Activated T-helper 2 cell treated with anti-CD3 and anti-CD28 coated beads, Interferon-gamma antibody, Interleukin-2, Interleukin-4, amounts not matched to agents 10 μg/mL and 5 μg/mL and 100 μg/mL, durations not matched to agents 14 hours and 24 hours and 36 hours (primary cell): Measurements from ENCODE around the gene ZNF385D. TPM values are rescaled to one million over a fixed set of nuclear protein-coding genes. Genes with fewer than 3 reads are reported as not detected.
"Not testable (repeated sequence)": the region's sequence is repeated elsewhere in the genome, so short reads cannot be mapped to it uniquely, and the experiment has no call there.

Experiments
- DNase-seq: peaks from one replicate; pipeline ENCODE4 v3.0.0; 2021; ENCODE audit warnings: low spot score
- H3K27ac Mint-ChIP-seq: one replicate; pipeline ENCODE4 v1.8.0; 2021; ENCODE audit warnings: mixed read lengths
- H3K27me3 Mint-ChIP-seq: one replicate; pipeline ENCODE4 v1.8.0; 2021; ENCODE audit warnings: low read depth, mixed read lengths
- H3K36me3 Mint-ChIP-seq: one replicate; pipeline ENCODE4 v1.8.0; 2021; ENCODE audit warnings: low read depth, mixed read lengths
- H3K4me1 Mint-ChIP-seq: one replicate; pipeline ENCODE4 v1.8.0; 2021; ENCODE audit warnings: low read depth, mixed read lengths
- H3K4me3 Mint-ChIP-seq: one replicate; pipeline ENCODE4 v1.8.0; 2021; ENCODE audit warnings: low read depth, mild to moderate bottlenecking, moderate library complexity, mixed read lengths
- H3K9me3 Mint-ChIP-seq: one replicate; pipeline ENCODE4 v1.8.0; 2021; ENCODE audit warnings: mixed read lengths
- intact Hi-C: fragments of 100-400 bp; cut with micrococcal nuclease; formaldehyde crosslinking; loops from one replicate; pipeline ENCODE4 v1.15.1; 2023
- total RNA-seq: library from RNA; stranded (reverse); gene quantifications from 2 replicates; pipeline ENCODE4 v1.2.3, GENCODE V29; 2022

ZNF385D gene
- total RNA-seq, 1 donor from 2014 or later = not detected

DNA sequence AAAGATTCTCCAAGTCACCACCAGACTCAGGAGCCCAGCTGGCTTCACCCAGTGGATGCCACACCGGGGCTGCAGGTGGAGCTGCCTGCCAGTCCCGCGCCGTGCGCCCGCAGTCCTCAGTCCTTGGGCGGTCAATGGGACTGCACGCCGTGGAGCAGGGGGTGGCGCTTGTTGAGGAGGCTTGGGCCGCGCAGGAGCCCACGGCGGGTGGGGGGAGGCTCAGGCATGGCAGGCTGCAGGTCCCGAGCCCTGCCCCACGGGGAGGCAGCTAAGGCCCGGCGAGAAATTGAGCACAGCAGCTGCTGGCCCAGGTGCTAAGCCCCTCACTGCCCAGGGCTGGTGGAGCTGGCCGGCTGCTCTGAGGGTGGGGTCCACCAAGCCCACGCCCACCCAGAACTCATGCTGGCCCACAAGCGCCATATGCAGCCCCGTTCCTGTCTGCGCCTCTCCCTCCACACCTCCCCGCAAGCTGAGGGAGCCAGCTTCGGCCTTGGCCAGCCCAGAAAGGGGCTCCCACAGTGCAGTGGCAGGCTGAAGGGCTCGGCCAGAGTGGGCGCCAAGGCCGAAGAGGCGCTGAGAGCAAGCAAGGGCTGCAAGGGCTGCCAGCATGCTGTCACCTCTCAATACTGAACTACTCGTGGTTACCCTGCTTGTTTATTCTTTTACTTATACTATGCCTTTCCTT is 363.7 kb downstream of the ZNF385D start:
- not testable (repeated sequence) for H3K4me1 Mint-ChIP-seq

DNA sequence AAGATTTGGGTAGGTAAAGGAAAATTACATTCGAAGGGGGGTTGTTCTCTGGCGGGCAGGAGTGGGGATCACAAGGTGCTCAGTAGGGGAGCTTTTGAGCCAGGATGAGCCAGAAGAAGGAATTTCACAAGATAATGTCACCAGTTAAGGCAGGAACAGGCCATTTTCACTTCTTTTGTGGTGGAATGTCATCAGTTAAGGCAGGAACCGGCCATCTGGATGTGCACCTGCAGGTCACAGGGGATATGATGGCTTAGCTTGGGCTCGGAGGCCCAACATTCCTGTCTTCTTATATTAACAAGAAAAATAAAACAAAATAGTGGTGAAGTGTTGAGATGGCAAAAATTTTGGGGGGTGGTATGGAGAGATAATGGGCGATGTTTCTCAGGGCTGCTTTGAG is 373.0 kb downstream of the ZNF385D start:
- H3K36me3 Mint-ChIP-seq, DNase-seq, intact Hi-C loops, H3K27me3 Mint-ChIP-seq, H3K4me1 Mint-ChIP-seq, H3K4me3 Mint-ChIP-seq, H3K27ac Mint-ChIP-seq: not testable (repeated sequence)
- peaks cover 16% of the 10 kb centered on the region for H3K9me3 Mint-ChIP-seq

More for the DNA sequence above, 363.7 kb downstream of the ZNF385D start:
- H3K27me3 Mint-ChIP-seq, intact Hi-C loops, H3K4me3 Mint-ChIP-seq, DNase-seq, H3K36me3 Mint-ChIP-seq, H3K27ac Mint-ChIP-seq: not testable (repeated sequence)
- H3K9me3 Mint-ChIP-seq = peaks cover 26% of the 10 kb centered on the region

DNA sequence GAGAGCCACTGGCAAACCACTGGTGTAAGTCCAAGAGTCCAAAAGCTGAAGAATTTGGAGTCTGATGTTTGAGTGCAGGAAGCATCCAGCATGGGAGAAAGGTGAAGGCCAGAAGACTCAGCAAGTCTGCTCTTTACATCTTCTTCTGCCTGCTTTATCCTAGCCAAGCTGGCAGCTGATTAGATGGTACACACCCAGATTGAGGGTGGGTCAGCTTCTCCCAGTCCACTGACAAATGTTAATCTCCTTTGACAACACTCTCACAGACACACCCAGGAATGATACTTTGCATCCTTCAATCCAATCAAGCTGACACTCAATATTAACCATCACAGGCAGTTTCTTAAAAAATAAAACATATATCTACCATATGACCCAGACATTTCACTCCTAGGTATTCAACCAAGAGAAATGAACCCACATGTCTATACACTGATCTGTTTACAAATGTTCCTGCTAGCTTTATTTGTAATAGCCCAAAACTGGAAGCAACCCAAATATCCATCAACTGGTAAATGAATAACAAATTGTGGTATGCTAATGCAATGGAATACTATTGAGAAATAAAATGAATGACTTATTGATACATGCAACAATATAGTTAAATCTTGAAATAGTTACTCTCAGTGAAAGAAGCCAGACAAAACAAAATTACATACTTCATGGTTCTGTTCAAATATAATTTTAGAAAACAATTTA is 373.8 kb downstream of the ZNF385D start:
- H3K4me3 Mint-ChIP-seq = no peak overlapping the region
- H3K27me3 Mint-ChIP-seq = no peaks in the 10 kb centered on the region
- peaks cover 13% of the 10 kb centered on the region for H3K9me3 Mint-ChIP-seq
- intact Hi-C loops = no loop called here
- no peaks in the 10 kb centered on the region for H3K4me1 Mint-ChIP-seq
- H3K27ac Mint-ChIP-seq = no peak overlapping the region
- no peaks in the 10 kb centered on the region for H3K36me3 Mint-ChIP-seq
- DNase-seq = no peak

DNA sequence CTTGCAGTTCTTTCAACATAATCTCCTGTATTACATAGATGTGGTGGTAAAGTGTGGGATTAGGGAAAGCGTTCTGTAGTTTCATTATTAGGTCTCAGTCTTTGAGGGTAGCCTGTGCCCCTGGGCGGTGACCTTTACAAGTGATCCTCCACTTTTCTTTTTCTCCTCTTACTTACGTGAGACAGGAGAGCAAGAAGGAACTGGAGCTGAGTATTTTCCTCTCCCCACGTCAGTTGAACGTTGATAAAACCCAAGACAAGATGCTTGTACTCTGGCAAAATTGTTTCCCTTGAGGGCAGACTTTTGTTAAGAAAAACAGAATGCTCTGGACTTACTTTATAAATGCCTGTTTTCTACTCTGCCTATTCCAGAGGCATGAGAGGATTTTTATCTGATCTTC is 378.7 kb downstream of the ZNF385D start:
- intact Hi-C loops = no loop called here
- Mint-ChIP-seq H3K27ac (no peak overlapping the region), H3K27me3 (no peaks in the 10 kb centered on the region), H3K4me1 (no peaks in the 10 kb centered on the region), H3K9me3 (peaks cover 6% of the 10 kb centered on the region), H3K4me3 (no peak overlapping the region), H3K36me3 (no peaks in the 10 kb centered on the region)
- DNase-seq = no peak
